Fibroblast of villous mesenchyme (primary cell): ENCODE results near the gene DSTYK. TPM values are rescaled to one million over a fixed set of nuclear protein-coding genes. Genes with fewer than 3 reads are reported as not detected.

ENCODE experiments used
- DNase-seq: peaks from one replicate; pipeline ENCODE4 v3.0.0-alpha.2; 2010; ENCODE audit warnings: low read depth
- H3K4me3 ChIP-seq: 2 replicates; pipeline ENCODE4 v1.5.1; 2011; ENCODE audit warnings: low read depth, mild to moderate bottlenecking, low read length
- total RNA-seq: library from RNA; depleted of rRNA; stranded (reverse); fragments of >200 nt; gene quantifications from 2 replicates; pipeline ENCODE4 v1.2.3, GENCODE V29; 2012
- TF ChIP-seq, protein P1 (sequence below): IDR thresholded peaks from 2 replicates; pipeline ENCODE4 v1.5.1; 2012; ENCODE audit warnings: low read depth, mild to moderate bottlenecking, low read length; ENCODE audit not compliant: insufficient read depth

The DSTYK gene
- total RNA-seq, 1 donor = 22.0 TPM

GRCh38 chr1:205217418-205217817 is 5.9 kb upstream of the DSTYK start:
- TF ChIP-seq, protein P1, sequence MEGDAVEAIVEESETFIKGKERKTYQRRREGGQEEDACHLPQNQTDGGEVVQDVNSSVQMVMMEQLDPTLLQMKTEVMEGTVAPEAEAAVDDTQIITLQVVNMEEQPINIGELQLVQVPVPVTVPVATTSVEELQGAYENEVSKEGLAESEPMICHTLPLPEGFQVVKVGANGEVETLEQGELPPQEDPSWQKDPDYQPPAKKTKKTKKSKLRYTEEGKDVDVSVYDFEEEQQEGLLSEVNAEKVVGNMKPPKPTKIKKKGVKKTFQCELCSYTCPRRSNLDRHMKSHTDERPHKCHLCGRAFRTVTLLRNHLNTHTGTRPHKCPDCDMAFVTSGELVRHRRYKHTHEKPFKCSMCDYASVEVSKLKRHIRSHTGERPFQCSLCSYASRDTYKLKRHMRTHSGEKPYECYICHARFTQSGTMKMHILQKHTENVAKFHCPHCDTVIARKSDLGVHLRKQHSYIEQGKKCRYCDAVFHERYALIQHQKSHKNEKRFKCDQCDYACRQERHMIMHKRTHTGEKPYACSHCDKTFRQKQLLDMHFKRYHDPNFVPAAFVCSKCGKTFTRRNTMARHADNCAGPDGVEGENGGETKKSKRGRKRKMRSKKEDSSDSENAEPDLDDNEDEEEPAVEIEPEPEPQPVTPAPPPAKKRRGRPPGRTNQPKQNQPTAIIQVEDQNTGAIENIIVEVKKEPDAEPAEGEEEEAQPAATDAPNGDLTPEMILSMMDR = no peak
- DNase-seq = no peak
- H3K4me3 ChIP-seq = no peak overlapping the region

DNA sequence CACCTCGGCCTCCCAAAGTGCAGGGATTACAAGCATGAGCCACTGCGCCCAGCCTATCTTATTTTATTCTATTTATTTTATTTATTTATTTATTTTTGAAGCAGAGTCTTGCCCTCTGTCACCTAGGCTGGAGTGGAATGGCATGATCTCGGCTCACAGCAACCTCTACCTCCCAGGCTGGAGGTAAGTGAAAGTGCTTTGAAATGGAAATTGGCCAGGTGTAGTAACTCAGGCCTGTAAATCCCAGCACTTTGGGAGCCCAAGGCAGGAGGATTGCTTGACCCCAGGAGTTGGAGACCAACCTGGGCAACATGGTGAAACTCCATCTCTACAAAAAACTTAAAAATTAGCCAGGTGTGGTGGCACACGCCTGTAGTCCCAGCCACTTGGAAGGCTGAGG is 5.1 kb upstream of the DSTYK start:
- no peak overlapping the region for H3K4me3 ChIP-seq
- TF ChIP-seq, protein P1 = no peak
- no peak for DNase-seq

- no peak overlapping the region for H3K4me3 ChIP-seq
- TF ChIP-seq, protein P1 = no peak
- peak; percentile 7 for DNase-seq
Observed at GRCh38 chr1:205214756-205215155, 3.3 kb upstream of the DSTYK start.

GRCh38 chr1:205211839-205212536 is 486 bp upstream of the DSTYK start:
- TF ChIP-seq, protein P1 = no peak
- no peak for DNase-seq
- peak overlapping the region; percentile 93 for H3K4me3 ChIP-seq

DNA sequence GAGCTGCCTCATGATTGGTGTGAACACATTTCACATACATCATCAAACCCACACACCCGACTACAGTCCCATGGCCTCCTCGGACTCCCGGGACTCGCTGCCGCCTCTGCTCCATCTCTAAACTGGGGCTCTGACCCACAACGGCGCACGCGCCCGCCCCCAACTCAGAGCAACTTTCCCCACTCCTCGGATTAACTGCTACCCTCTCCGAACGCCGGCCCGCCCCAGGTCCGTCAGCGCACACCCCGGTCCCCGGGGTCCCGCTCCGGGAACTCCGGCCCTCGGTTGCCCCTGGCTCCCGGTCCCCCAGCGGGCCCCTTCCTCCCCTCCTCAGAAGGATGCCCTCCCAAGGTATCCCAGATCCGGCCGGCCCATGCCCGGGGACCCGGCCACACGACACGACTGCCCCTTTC is 740 bp downstream of the DSTYK start:
- TF ChIP-seq, protein P1 = no peak
- peak; percentile 29 for DNase-seq

GRCh38 chr1:205208811-205209210 is 2.7 kb downstream of the DSTYK start:
- TF ChIP-seq, protein P1 = no peak
- no peak overlapping the region for H3K4me3 ChIP-seq
- no peak for DNase-seq

More for the DNA sequence above, 740 bp downstream of the DSTYK start:
- peak overlapping the region; percentile 93 for H3K4me3 ChIP-seq

DNA sequence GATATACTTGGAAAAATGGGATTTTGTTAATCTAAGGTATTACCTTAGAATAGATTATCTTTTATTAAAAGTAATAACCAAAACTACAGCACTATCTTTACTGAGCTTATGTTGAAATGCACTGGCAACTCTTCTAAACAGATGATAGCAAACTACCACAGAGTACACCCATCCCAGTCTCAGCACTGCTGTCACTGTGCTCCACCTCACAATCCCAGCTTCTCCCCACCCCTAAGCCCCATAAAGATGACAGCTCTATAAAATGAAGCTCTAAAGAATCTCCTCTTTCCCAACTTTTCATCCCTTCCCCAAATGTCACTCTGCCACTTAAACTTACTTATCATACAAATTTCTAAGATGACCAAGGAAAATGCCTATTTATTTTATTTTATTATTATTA is 6.4 kb downstream of the DSTYK start:
- TF ChIP-seq, protein P1 = no peak
- DNase-seq = peak; percentile 34
- no peak overlapping the region for H3K4me3 ChIP-seq
